ENCODE data around the gene MACC1.

MACC1 gene

DNA sequence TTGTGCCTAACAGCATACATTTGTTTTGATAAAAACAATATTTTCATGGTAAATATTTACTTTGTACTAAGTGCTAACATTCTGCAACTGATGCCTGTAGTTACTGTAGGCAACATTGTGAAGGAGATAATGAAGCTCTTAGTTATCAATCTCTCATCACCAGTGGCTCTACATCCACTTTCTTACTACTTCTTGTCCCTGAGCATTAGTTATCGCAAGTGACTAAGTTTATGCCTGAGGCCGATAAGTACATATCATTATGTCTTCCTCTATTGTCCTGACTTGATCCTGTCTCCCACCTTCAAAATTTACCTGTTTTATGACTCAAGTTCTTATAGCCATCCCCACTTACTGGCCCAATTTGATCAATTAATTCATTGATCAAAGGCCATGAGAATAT lies 63.6 kb downstream of the MACC1 start:
- no peak overlapping the region for H3K27ac ChIP-seq
- no peaks in the 10 kb centered on the region for H3K9me3 ChIP-seq (ENCODE audit: control insufficient read depth, low read length)
- no peaks in the 10 kb centered on the region for H3K79me2 ChIP-seq
- TF ChIP-seq, protein P1, sequence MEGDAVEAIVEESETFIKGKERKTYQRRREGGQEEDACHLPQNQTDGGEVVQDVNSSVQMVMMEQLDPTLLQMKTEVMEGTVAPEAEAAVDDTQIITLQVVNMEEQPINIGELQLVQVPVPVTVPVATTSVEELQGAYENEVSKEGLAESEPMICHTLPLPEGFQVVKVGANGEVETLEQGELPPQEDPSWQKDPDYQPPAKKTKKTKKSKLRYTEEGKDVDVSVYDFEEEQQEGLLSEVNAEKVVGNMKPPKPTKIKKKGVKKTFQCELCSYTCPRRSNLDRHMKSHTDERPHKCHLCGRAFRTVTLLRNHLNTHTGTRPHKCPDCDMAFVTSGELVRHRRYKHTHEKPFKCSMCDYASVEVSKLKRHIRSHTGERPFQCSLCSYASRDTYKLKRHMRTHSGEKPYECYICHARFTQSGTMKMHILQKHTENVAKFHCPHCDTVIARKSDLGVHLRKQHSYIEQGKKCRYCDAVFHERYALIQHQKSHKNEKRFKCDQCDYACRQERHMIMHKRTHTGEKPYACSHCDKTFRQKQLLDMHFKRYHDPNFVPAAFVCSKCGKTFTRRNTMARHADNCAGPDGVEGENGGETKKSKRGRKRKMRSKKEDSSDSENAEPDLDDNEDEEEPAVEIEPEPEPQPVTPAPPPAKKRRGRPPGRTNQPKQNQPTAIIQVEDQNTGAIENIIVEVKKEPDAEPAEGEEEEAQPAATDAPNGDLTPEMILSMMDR (IDR thresholded peaks at IDR 0.05), result no peak
- H3K36me3 ChIP-seq (ENCODE audit: control insufficient read depth, insufficient read depth, low read length), result no peaks in the 10 kb centered on the region
- no peak overlapping the region for H2AFZ ChIP-seq
- H3K9ac ChIP-seq, result no peak overlapping the region
- H3K4me3 ChIP-seq (ENCODE audit: low read depth, low read length), result no peak overlapping the region
- H3K4me1 ChIP-seq, result no peaks in the 10 kb centered on the region
- H3K27me3 ChIP-seq (ENCODE audit: control insufficient read depth, insufficient read depth, low read length), result no peaks in the 10 kb centered on the region
- H3K4me2 ChIP-seq (ENCODE audit: low read length), result no peak overlapping the region

DNA sequence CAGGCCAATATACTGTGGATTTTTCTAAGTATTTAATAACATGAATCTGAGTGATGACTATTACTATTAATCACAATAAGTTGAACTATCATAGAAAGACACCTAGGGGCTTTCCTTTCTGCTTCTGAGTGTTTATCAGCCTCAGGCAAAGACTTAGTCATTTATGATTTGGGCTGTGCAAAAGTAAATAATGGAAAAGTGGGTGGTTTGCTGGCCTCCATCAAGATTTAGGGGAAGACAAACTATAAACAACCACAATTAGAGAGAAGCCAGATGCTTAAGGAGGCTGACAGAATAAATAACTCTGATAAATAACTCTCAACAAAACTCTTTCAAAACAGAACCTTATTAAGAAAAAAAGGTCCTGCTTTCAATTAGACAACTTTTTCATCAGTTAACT lies 64.7 kb downstream of the MACC1 start:
- no peak overlapping the region for H3K4me2 ChIP-seq (ENCODE audit: low read length)
- H3K79me2 ChIP-seq, result no peaks in the 10 kb centered on the region
- no peak overlapping the region for H3K27ac ChIP-seq
- H3K27me3 ChIP-seq (ENCODE audit: control insufficient read depth, insufficient read depth, low read length), result no peaks in the 10 kb centered on the region
- H3K4me3 ChIP-seq (ENCODE audit: low read depth, low read length), result no peak overlapping the region
- TF ChIP-seq, protein P1 (IDR thresholded peaks at IDR 0.05), result no peak
- H3K9me3 ChIP-seq (ENCODE audit: control insufficient read depth, low read length), result no peaks in the 10 kb centered on the region
- H2AFZ ChIP-seq, result no peak overlapping the region
- H3K9ac ChIP-seq, result no peak overlapping the region
- no peaks in the 10 kb centered on the region for H3K36me3 ChIP-seq (ENCODE audit: control insufficient read depth, insufficient read depth, low read length)
- no peaks in the 10 kb centered on the region for H3K4me1 ChIP-seq

DNA sequence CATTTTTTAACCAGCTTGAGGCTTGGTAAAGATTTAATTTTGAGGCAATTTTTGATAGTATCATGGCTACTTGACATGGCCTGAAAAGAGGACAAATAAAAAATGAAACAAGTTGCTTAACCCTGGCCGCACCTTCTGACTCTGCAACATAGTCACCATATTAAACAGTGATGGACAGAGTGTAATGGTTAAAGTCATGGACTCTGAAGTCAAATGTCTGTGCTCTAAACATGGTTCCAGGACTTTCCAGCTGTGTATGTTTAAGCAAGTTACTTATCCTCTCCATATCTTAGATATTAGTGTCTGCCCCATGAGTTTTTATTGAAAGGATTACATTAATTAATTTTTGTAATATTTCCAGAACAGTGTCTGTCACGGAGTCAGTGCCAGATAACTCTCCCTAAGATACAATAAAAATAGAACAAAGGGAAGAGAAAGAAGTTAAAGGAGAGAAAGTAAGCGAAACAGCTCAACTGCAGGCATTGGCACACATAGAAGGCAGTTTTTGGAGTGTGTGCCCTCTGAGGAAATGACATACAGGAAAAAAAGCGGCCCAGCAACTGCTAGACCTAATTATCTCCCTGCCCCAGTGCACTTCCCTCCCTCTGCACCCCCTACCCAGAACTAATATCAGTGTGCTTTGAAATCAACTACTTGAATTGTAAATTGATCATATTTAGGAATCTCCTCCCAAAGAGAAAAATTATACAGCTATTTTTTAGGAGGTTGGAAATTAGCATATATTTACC lies 65.3 kb downstream of the MACC1 start:
- Histone ChIP-seq H3K4me1 (no peaks in the 10 kb centered on the region), H2AFZ (no peak overlapping the region), H3K9ac (no peak overlapping the region), H3K79me2 (no peaks in the 10 kb centered on the region), H3K4me3 (ENCODE audit: low read depth, low read length) (no peak overlapping the region), H3K36me3 (ENCODE audit: control insufficient read depth, insufficient read depth, low read length) (no peaks in the 10 kb centered on the region), H3K4me2 (ENCODE audit: low read length) (no peak overlapping the region), H3K9me3 (ENCODE audit: control insufficient read depth, low read length) (no peaks in the 10 kb centered on the region), H3K27ac (no peak overlapping the region), H3K27me3 (ENCODE audit: control insufficient read depth, insufficient read depth, low read length) (no peaks in the 10 kb centered on the region)
- TF ChIP-seq, protein P1 (IDR thresholded peaks at IDR 0.05), result no peak

DNA sequence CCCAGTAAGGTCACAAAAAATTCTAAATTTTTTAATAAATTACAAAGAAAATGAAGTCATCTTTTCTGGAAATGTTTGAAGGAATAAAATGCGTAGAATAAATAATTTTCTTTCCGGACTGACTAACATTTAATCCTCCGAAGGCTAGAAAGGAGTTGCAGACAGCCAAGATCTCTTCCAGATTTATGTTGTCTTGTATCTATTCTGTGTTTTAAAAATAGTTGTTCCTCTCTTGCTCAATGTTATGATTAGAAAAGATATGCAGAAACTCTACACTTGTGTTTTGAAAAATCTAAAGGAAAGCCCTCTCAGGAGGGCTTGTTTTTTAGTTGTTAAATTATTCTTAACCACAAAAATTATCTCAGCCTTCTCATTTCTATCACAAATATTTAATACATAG lies 70.7 kb downstream of the MACC1 start:
- H3K4me1 ChIP-seq, result no peaks in the 10 kb centered on the region
- no peaks in the 10 kb centered on the region for H3K79me2 ChIP-seq
- no peaks in the 10 kb centered on the region for H3K9me3 ChIP-seq (ENCODE audit: control insufficient read depth, low read length)
- no peaks in the 10 kb centered on the region for H3K27me3 ChIP-seq (ENCODE audit: control insufficient read depth, insufficient read depth, low read length)
- no peak overlapping the region for H3K4me2 ChIP-seq (ENCODE audit: low read length)
- H3K9ac ChIP-seq, result no peak overlapping the region
- TF ChIP-seq, protein P1 (IDR thresholded peaks at IDR 0.05), result no peak
- H2AFZ ChIP-seq, result no peak overlapping the region
- H3K27ac ChIP-seq, result no peak overlapping the region
- no peak overlapping the region for H3K4me3 ChIP-seq (ENCODE audit: low read depth, low read length)
- H3K36me3 ChIP-seq (ENCODE audit: control insufficient read depth, insufficient read depth, low read length), result no peaks in the 10 kb centered on the region

DNA sequence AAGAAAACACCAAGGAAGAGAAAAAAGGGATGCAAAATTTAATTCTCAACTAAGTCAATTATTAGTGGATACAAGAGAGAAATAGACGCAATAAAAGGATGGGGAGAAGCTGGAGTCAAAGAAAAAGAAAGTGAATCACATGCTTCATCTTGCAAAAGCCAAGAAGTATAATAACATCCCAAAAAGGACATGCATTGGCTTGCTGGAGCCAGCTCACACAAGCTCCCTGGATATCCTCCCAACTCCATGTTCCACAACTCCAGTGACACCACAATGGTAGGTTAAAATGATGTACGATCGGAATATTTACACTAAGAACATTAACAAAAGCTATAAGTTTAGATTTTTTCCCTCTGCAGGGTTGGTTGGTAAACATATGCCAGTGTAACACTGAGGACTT lies 72.4 kb downstream of the MACC1 start:
- Histone ChIP-seq H3K9ac (no peak overlapping the region), H3K27ac (no peak overlapping the region), H3K79me2 (no peaks in the 10 kb centered on the region), H3K4me3 (ENCODE audit: low read depth, low read length) (no peak overlapping the region), H3K27me3 (ENCODE audit: control insufficient read depth, insufficient read depth, low read length) (no peaks in the 10 kb centered on the region), H3K4me2 (ENCODE audit: low read length) (no peak overlapping the region), H2AFZ (no peak overlapping the region), H3K36me3 (ENCODE audit: control insufficient read depth, insufficient read depth, low read length) (no peaks in the 10 kb centered on the region), H3K4me1 (no peaks in the 10 kb centered on the region), H3K9me3 (ENCODE audit: control insufficient read depth, low read length) (no peaks in the 10 kb centered on the region)
- TF ChIP-seq, protein P1 (IDR thresholded peaks at IDR 0.05), result no peak
